ENCODE measurements around the gene AKT3.

DNA sequence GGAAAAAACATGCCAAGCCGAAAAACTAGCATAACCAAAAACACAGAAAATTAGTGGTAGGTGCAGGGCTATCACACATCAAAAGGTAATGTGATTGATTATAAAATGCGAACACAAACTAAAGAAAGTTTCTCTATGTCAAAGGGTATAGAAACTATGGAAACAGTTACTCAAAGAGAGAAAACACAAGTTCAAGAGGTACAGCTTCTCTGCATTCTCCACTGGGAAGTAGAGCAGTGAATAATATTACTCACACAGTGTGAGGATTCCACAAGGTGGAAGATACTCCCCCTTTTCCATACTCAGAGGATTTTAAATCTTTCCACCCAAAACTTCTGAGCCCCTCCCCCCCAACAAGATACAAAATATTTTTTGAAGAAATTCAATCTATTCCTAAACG lies 18.6 kb downstream of the AKT3 start:
- TF ChIP-seq, protein P1, sequence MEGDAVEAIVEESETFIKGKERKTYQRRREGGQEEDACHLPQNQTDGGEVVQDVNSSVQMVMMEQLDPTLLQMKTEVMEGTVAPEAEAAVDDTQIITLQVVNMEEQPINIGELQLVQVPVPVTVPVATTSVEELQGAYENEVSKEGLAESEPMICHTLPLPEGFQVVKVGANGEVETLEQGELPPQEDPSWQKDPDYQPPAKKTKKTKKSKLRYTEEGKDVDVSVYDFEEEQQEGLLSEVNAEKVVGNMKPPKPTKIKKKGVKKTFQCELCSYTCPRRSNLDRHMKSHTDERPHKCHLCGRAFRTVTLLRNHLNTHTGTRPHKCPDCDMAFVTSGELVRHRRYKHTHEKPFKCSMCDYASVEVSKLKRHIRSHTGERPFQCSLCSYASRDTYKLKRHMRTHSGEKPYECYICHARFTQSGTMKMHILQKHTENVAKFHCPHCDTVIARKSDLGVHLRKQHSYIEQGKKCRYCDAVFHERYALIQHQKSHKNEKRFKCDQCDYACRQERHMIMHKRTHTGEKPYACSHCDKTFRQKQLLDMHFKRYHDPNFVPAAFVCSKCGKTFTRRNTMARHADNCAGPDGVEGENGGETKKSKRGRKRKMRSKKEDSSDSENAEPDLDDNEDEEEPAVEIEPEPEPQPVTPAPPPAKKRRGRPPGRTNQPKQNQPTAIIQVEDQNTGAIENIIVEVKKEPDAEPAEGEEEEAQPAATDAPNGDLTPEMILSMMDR (conservative IDR thresholded peaks at IDR 0.05; ENCODE audit: low read depth in 2 of 2): no peak
- TF ChIP-seq EZH2 (IDR thresholded peaks at IDR 0.05; ENCODE audit: low read depth, unreplicated experiment): no peak
- TF ChIP-seq, protein P2, sequence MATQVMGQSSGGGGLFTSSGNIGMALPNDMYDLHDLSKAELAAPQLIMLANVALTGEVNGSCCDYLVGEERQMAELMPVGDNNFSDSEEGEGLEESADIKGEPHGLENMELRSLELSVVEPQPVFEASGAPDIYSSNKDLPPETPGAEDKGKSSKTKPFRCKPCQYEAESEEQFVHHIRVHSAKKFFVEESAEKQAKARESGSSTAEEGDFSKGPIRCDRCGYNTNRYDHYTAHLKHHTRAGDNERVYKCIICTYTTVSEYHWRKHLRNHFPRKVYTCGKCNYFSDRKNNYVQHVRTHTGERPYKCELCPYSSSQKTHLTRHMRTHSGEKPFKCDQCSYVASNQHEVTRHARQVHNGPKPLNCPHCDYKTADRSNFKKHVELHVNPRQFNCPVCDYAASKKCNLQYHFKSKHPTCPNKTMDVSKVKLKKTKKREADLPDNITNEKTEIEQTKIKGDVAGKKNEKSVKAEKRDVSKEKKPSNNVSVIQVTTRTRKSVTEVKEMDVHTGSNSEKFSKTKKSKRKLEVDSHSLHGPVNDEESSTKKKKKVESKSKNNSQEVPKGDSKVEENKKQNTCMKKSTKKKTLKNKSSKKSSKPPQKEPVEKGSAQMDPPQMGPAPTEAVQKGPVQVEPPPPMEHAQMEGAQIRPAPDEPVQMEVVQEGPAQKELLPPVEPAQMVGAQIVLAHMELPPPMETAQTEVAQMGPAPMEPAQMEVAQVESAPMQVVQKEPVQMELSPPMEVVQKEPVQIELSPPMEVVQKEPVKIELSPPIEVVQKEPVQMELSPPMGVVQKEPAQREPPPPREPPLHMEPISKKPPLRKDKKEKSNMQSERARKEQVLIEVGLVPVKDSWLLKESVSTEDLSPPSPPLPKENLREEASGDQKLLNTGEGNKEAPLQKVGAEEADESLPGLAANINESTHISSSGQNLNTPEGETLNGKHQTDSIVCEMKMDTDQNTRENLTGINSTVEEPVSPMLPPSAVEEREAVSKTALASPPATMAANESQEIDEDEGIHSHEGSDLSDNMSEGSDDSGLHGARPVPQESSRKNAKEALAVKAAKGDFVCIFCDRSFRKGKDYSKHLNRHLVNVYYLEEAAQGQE (IDR thresholded peaks at IDR 0.05; ENCODE audit: unreplicated experiment): no peak

All from GM23338 (cell line).